AG04450 (cell line): ENCODE measurements around the gene SATB2. TPM values are rescaled to one million over a fixed set of nuclear protein-coding genes. Genes with fewer than 3 reads are reported as not detected.

Experiments
- CTCF ChIA-PET: fragments of 300-600, 350-600 bp; formaldehyde crosslinking; extraction: SDS; loops from one replicate; lab custom pipeline; 2022; ENCODE audit warnings: antibody characterized with exemption, inconsistent platforms; lab: Charles Lee
- POLR2A ChIA-PET: fragments of 350-600 bp; formaldehyde crosslinking; extraction: SDS; loops from one replicate; lab custom pipeline; 2021; ENCODE audit warnings: antibody characterized with exemption, inconsistent platforms; lab: Yijun Ruan, JAX
- DNase-seq: peaks from one replicate; pipeline ENCODE4 v3.0.0-alpha.2; 2011; ENCODE audit warnings: low read depth, low spot score
- H3K27ac ChIP-seq: one replicate; pipeline ENCODE4 v1.5.1; 2012; ENCODE audit warnings: low read depth, low read length, control low read depth
- H3K27me3 ChIP-seq: one replicate; pipeline ENCODE4 v1.6.0; 2012; ENCODE audit warnings: low read length; ENCODE audit not compliant: control insufficient read depth, insufficient read depth
- H3K4me3 ChIP-seq: 2 replicates; pipeline ENCODE4 v1.5.1; 2011; ENCODE audit warnings: mild to moderate bottlenecking, low read depth, low read length, control low read depth
- H3K9me3 ChIP-seq: 2 replicates; pipeline ENCODE4 v1.5.1; 2012; ENCODE audit warnings: low read length; ENCODE audit not compliant: control insufficient read depth, insufficient read depth
- polyA plus RNA-seq: library from polyadenylated mRNA; depleted of rRNA; stranded (reverse); fragments of >200 nt; gene quantifications from 2 replicates; pipeline ENCODE4 v1.2.3, GENCODE V29; 2011
- TF ChIP-seq, protein P1 (sequence below): IDR thresholded peaks from 2 replicates; pipeline ENCODE4 v1.5.1; 2011; ENCODE audit warnings: low read depth, low read length, control low read depth, inconsistent platforms

The SATB2 gene
- polyA plus RNA-seq, 1 experiment, result 5.0 TPM

DNA sequence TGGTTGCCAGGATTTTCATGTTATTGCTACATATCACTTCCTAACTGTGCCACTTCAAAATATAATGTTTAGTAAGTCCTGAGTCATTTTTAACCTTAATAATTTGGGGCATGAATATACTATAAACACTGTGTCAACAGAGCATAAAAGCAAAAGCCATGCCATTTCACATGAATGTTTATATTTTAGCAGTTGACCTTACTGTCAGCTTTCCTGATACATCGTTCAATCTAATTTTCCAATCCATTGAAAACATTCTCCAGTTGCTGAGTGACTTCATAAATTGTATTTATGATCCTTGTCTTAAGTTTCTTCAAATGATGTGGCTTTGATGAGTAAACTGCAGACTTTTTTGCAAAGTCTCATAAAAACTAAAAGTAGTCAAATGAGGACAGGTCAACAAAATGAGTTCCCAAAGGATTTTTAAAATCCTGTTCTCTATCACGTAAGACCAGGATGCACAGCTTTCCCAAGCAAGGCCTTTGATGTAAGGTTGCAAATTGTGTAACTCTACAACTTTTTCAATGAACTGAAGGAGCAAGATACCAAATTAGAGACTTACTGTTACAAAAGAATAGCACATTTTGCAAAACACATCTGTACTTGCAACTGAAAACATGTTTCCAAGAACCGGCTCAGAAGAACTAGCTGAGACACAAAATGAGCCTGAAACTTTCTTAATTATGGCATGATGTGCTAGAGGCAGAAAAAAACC is 117.7 kb downstream of the SATB2 start:
- no peaks in the 10 kb centered on the region for H3K27me3 ChIP-seq
- TF ChIP-seq, protein P1, sequence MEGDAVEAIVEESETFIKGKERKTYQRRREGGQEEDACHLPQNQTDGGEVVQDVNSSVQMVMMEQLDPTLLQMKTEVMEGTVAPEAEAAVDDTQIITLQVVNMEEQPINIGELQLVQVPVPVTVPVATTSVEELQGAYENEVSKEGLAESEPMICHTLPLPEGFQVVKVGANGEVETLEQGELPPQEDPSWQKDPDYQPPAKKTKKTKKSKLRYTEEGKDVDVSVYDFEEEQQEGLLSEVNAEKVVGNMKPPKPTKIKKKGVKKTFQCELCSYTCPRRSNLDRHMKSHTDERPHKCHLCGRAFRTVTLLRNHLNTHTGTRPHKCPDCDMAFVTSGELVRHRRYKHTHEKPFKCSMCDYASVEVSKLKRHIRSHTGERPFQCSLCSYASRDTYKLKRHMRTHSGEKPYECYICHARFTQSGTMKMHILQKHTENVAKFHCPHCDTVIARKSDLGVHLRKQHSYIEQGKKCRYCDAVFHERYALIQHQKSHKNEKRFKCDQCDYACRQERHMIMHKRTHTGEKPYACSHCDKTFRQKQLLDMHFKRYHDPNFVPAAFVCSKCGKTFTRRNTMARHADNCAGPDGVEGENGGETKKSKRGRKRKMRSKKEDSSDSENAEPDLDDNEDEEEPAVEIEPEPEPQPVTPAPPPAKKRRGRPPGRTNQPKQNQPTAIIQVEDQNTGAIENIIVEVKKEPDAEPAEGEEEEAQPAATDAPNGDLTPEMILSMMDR, result no peak
- H3K4me3 ChIP-seq, result no peak overlapping the region
- no peak for DNase-seq
- H3K9me3 ChIP-seq, result no peaks in the 10 kb centered on the region
- H3K27ac ChIP-seq, result no peak overlapping the region
- POLR2A ChIA-PET, result no interaction called here
- CTCF ChIA-PET, result interaction anchor here (1.1 kb wide), 1 partner anchor 130 kb away, joined by 3 read pairs; no protein-coding TSS in a partner anchor

DNA sequence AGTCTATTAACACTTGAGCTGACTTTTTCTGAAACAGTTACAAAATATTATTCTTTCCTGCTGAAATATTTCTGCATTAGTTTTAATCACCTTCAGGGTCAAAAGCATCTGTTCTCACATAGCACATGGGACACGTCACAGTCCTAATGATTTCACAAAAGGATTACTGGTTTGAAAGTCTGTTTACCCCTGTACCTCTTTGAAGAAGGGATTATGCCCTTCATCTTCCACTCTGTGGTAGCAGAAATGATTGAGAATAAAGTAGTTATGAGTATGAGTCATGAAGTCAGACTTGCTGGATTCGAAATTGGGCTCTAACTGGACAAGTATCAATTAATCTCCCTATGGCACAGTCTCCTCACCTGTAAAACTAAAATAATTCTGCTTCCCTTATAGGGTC is 121.2 kb downstream of the SATB2 start:
- no peak overlapping the region for H3K27ac ChIP-seq
- H3K27me3 ChIP-seq, result no peaks in the 10 kb centered on the region
- ChIA-PET CTCF (interaction anchor here (1.3 kb wide), 1 partner anchor 33 kb away, joined by 3 read pairs; no protein-coding TSS in a partner anchor), POLR2A (no interaction called here)
- no peaks in the 10 kb centered on the region for H3K9me3 ChIP-seq
- DNase-seq, result no peak
- TF ChIP-seq, protein P1, result no peak
- no peak overlapping the region for H3K4me3 ChIP-seq

DNA sequence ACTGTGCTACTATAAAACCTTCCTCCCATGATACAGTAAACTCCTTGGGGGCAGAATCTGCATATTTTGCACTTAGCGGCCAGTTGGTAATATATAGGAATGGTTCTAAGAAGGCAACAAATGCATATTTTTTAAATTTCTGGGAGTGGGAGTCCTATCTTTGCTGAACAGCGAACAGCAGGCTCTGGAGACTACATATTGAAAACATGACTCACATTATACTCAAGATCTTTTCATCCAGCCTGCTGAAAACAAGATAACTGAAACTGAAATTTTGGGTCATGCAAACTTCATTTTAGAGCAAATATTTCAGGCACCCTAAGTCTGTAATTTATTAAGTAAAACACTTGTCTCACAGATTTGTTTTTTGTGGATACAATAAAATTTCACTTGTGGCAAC is 122.2 kb downstream of the SATB2 start:
- TF ChIP-seq, protein P1, result no peak
- Histone ChIP-seq H3K27ac (no peak overlapping the region), H3K27me3 (no peaks in the 10 kb centered on the region), H3K9me3 (no peaks in the 10 kb centered on the region), H3K4me3 (no peak overlapping the region)
- no peak for DNase-seq
- CTCF ChIA-PET, result no interaction called here
- POLR2A ChIA-PET, result no interaction called here

DNA sequence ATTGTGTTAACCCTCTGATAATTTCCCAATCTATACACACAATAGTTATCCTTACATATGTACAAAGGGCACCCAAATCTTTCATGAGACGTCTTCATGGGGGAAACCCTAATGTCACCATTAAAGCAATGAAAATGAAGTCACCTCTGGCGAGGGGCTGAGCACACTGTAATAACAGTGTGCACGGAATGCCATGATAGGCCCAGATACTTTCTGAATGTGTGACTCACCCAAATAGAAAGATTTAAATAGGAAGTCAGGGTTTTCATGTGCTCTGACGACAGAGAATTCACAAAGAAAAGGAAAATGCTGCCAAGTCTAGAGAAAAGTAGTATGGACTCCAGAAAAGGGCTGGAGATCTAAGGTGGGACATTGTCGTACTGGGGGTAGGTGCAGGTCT is 128.3 kb downstream of the SATB2 start:
- H3K9me3 ChIP-seq, result no peaks in the 10 kb centered on the region
- ChIA-PET CTCF (no interaction called here), POLR2A (no interaction called here)
- no peak for DNase-seq
- H3K4me3 ChIP-seq, result no peak overlapping the region
- no peaks in the 10 kb centered on the region for H3K27me3 ChIP-seq
- TF ChIP-seq, protein P1, result no peak
- no peak overlapping the region for H3K27ac ChIP-seq

DNA sequence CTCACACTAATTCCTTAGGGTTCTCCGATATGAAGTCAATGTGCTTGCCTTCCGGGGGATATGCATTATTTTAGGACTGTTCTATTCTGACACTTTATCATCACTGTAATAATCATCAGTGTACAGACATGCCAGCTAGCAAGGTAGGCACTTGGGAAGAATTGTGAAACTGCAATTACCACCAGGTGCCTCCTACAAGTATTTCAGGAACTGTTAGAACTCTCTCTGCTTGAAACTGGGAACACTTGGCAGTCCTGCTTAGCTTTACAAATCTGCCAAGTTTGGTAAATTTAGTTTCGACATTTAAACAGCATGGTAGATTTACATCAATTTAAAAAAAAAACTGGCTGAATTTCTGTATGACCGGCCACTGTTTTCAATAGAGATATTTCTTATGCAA is 128.7 kb downstream of the SATB2 start:
- POLR2A ChIA-PET, result no interaction called here
- CTCF ChIA-PET, result no interaction called here
- Histone ChIP-seq H3K4me3 (no peak overlapping the region), H3K27me3 (no peaks in the 10 kb centered on the region), H3K9me3 (no peaks in the 10 kb centered on the region), H3K27ac (no peak overlapping the region)
- no peak for DNase-seq
- TF ChIP-seq, protein P1, result no peak
